HG03457 (cell line): Measurements from ENCODE around the gene B2M.

Experiments used
- ATAC-seq: cut with Tn5 transposase; IDR thresholded peaks from one replicate; pipeline ENCODE4 v1.9.1; 2021; ENCODE audit warnings: moderate number of reproducible peaks; ENCODE audit not compliant: unreplicated experiment

B2M gene

GRCh38 chr15:44765036-44765435 is 53.7 kb downstream of the B2M start:
- no peak for ATAC-seq
